ENCODE measurements around the gene BAD.

DNA sequence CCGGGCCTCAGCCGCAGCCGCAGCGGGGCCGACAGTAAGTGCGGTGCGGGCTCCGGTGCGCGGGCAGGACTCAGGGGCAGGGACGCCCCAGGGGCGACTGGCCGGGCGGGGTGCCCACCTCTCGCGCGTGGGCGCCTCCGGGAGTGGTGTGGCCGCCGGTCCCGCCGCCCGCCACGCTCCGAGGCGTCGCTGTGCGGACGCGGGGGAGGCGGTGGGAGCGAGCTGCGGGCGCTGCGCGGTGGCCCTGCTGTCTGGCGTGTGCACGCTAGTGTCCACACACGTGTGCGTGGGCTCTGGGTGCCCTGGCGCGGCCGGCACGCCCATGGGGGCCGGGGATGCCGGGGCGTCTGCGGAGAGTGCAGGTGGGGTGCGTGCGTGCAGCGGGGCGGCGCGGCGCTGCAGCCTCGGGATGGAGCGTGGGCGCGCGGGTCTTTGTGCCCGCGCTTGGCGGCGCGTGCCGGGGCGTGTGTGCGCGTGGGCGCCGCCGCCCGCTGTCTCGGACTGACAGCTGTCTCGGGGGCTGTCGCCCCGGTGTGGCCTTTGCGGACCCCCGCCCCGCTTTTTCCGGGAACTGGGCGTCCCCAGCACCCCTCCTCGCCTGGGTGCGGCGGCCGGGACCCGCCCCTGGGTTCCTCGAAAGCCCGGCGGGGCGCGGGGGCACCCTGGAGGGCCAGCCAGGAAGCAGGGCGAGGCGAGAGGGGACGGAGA is 7.4 kb upstream of the BAD start:
- TF ChIP-seq RBM39 (IDR thresholded peaks at IDR 0.05; ENCODE audit: low read depth, low read length, poor library complexity, severe bottlenecking) (no peak), SP1 (IDR thresholded peaks at IDR 0.05) (no peak), SP1 (CRISPR knock-in tag; IDR thresholded peaks at IDR 0.05) (no peak), SRF (IDR thresholded peaks at IDR 0.05; ENCODE audit: low read depth, low read length) (no peak), CTCF (CRISPR knock-in tag; IDR thresholded peaks at IDR 0.05) (no peak), ZSCAN30 (CRISPR knock-in tag; IDR thresholded peaks at IDR 0.05) (no peak)
- TF ChIP-seq, protein P1, sequence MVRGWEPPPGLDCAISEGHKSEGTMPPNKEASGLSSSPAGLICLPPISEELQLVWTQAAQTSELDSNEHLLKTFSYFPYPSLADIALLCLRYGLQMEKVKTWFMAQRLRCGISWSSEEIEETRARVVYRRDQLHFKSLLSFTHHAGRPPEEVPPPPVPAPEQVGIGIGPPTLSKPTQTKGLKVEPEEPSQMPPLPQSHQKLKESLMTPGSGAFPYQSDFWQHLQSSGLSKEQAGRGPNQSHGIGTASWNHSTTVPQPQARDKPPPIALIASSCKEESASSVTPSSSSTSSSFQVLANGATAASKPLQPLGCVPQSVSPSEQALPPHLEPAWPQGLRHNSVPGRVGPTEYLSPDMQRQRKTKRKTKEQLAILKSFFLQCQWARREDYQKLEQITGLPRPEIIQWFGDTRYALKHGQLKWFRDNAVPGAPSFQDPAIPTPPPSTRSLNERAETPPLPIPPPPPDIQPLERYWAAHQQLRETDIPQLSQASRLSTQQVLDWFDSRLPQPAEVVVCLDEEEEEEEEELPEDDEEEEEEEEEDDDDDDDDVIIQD (CRISPR knock-in tag; IDR thresholded peaks at IDR 0.05; ENCODE audit: low read depth) = no peak
